ENCODE results near the gene RPL11. TPM values are rescaled to one million over a fixed set of nuclear protein-coding genes. Genes with fewer than 3 reads are reported as not detected.

Gene RPL11
- total and polyA plus RNA-seq, 2 of the 4 experiments (the other 2 are of a cell fraction): 452 to 1,692 TPM

- no peak overlapping the region for H2BK15ac ChIP-seq (ENCODE audit: low read depth, low read length)
- no peak overlapping the region for H4K91ac ChIP-seq (ENCODE audit: insufficient read depth, low read depth, low read length)
- TF ChIP-seq MXI1 (IDR thresholded peaks at IDR 0.05; ENCODE audit: borderline replicate concordance, low read depth, low read length) (no peak), CHD1 (IDR thresholded peaks at IDR 0.05; ENCODE audit: low read depth, low read length) (no peak), NFE2L2 (IDR thresholded peaks at IDR 0.05; ENCODE audit: low read depth, low read length) (no peak), ELK1 (IDR thresholded peaks at IDR 0.05; ENCODE audit: borderline replicate concordance, low read depth, low read length) (no peak), POLR2A (IDR thresholded peaks at IDR 0.05; ENCODE audit: low read depth, low read length) (no peak), CEBPB (IDR thresholded peaks at IDR 0.05; ENCODE audit: low read depth, low read length) (no peak), MAZ (IDR thresholded peaks at IDR 0.05; ENCODE audit: borderline replicate concordance, low read depth, low read length) (no peak), FOS (IDR thresholded peaks at IDR 0.05; ENCODE audit: low read depth, low read length) (no peak), SMC3 (IDR thresholded peaks at IDR 0.05; ENCODE audit: low read depth, low read length) (no peak), CTCF (conservative IDR thresholded peaks at IDR 0.05; ENCODE audit: low read depth, low read length) (no peak), BHLHE40 (IDR thresholded peaks at IDR 0.05; ENCODE audit: low read depth, low read length) (no peak), MAFK (IDR thresholded peaks at IDR 0.05; ENCODE audit: low read depth, low read length) (no peak), RAD21 (IDR thresholded peaks at IDR 0.05; ENCODE audit: low read length) (no peak), USF2 (IDR thresholded peaks at IDR 0.05; ENCODE audit: low read depth, low read length) (no peak), RCOR1 (IDR thresholded peaks at IDR 0.05; ENCODE audit: insufficient replicate concordance, low read length) (no peak)
- H3K4ac ChIP-seq (ENCODE audit: low read depth, low read length): no peak overlapping the region
- POLR2A ChIA-PET (ENCODE audit: unreplicated experiment): no interaction called here
- H3K4me1 ChIP-seq (ENCODE audit: control insufficient read depth, insufficient read depth, low read length): no peaks in the 10 kb centered on the region
- no peak overlapping the region for H3K9ac ChIP-seq (ENCODE audit: low read depth, low read length)
- WGBS, 2 experiments (ENCODE audit: extremely low coverage in 2 of 2, insufficient read length in 1 of 2): no CpG with 5 or more reads among the region's 2 CpGs
- H4K5ac ChIP-seq (ENCODE audit: low read depth, low read length): no peak overlapping the region
- dilution Hi-C loops (cut with HindIII; ENCODE audit: low sequenced_read_pairs, unreplicated experiment): no loop called here
- CTCF ChIA-PET: no interaction called here
- DNase-seq (no peak), ATAC-seq (ENCODE audit: low read depth) (no peak)
- H3K4me3 ChIP-seq (ENCODE audit: insufficient read depth, low read depth, low read length): no peak overlapping the region
- in situ Hi-C loops (cut with MboI; ENCODE audit: low sequenced_read_pairs): no loop called here
- no peaks in the 10 kb centered on the region for H3K36me3 ChIP-seq (ENCODE audit: control insufficient read depth, insufficient read depth, low read length)
- no peak overlapping the region for H3K14ac ChIP-seq (replicated peaks; ENCODE audit: low read depth, low read length)
- intact Hi-C loops (cut with micrococcal nuclease): no loop called here
- H3K18ac ChIP-seq (ENCODE audit: low read depth, low read length): no peak overlapping the region
- H2BK20ac ChIP-seq (ENCODE audit: low read depth, low read length): no peak overlapping the region
- no peaks in the 10 kb centered on the region; the same call in 1 of the 2 replicates for H4K20me1 ChIP-seq (ENCODE audit: insufficient read depth, low read length)
- H2AK5ac ChIP-seq (ENCODE audit: low read depth, low read length): no peak overlapping the region
- H3K56ac ChIP-seq (ENCODE audit: extremely low read depth, insufficient read depth, low read length): no peak overlapping the region
- no peak overlapping the region for H4K8ac ChIP-seq (ENCODE audit: low read depth in 2 of 2, low read length in 2 of 2)
- H3K27ac ChIP-seq (ENCODE audit: insufficient read depth, low read length): no peak overlapping the region
- no peak overlapping the region for H2BK5ac ChIP-seq (ENCODE audit: low read depth, low read length, poor library complexity, severe bottlenecking)
- H3K4me2 ChIP-seq (ENCODE audit: low read depth, low read length): no peak overlapping the region
- H3K27me3 ChIP-seq (ENCODE audit: control insufficient read depth, insufficient read depth, low read length): peaks cover 11% of the 10 kb centered on the region
- H2AK9ac ChIP-seq (replicated peaks; ENCODE audit: low read depth, low read length, poor library complexity): no peak overlapping the region
- no peaks in the 10 kb centered on the region for H3K79me1 ChIP-seq (ENCODE audit: low read depth in 1 of 2, low read length in 2 of 2)
- no peak overlapping the region for H2AFZ ChIP-seq (replicated peaks; ENCODE audit: low read length, poor library complexity)
- BruUV-seq (replicated peaks): no TSS peak
- H3K23ac ChIP-seq (ENCODE audit: low read depth, low read length): no peak overlapping the region
- no peak overlapping the region for H2BK120ac ChIP-seq (ENCODE audit: low read depth, low read length)
- no peaks in the 10 kb centered on the region for H3K9me3 ChIP-seq (ENCODE audit: control insufficient read depth, insufficient read depth, low read length)
- no peaks in the 10 kb centered on the region for H3K9me1 ChIP-seq (ENCODE audit: insufficient read depth, low read length)
Observed at GRCh38 chr1:23684415-23684814, 7.2 kb upstream of the RPL11 start.
